CD4-positive, alpha-beta memory T cell (primary cell): ENCODE results near the gene ZNF45. TPM values are rescaled to one million over a fixed set of nuclear protein-coding genes. Genes with fewer than 3 reads are reported as not detected.
"Not testable (repeated sequence)": the region's sequence is repeated elsewhere in the genome, so short reads cannot be mapped to it uniquely, and the experiment has no call there.

Experiments used
- CTCF ChIA-PET: fragments of 350-600 bp; sonication (Branson Sonifier 250); formaldehyde crosslinking; loops from one replicate; lab custom pipeline; 2021; ENCODE audit warnings: inconsistent platforms; ENCODE audit not compliant: partially characterized antibody; lab: Charles Lee
- POLR2A ChIA-PET: fragments of 350-600 bp; sonication (Branson Sonifier 250); formaldehyde crosslinking; loops from one replicate; lab custom pipeline; 2021; ENCODE audit not compliant: partially characterized antibody; lab: Charles Lee
- DNase-seq, 5 donors: peaks; one replicate each; pipeline versions ENCODE4 v3.0.0 to v3.0.0-alpha.2; 2020 to 2022; ENCODE audit warnings: mixed read lengths in 1 of 5
- H3K27ac ChIP-seq: one replicate; pipeline ENCODE4 v1.7.0; 2013; ENCODE audit warnings: low read depth, low read length
- H3K27me3 ChIP-seq: 2 replicates; pipeline ENCODE4 v1.7.0; 2013; ENCODE audit warnings: mild to moderate bottlenecking, low read length, moderate library complexity; ENCODE audit not compliant: insufficient read depth
- H3K36me3 ChIP-seq: 2 replicates; pipeline ENCODE4 v1.7.0; 2013; ENCODE audit warnings: mild to moderate bottlenecking, low read length, moderate library complexity; ENCODE audit not compliant: insufficient read depth
- H3K4me1 ChIP-seq: 2 replicates; pipeline ENCODE4 v1.7.0; 2013; ENCODE audit warnings: mild to moderate bottlenecking, low read length, moderate library complexity; ENCODE audit not compliant: insufficient read depth
- H3K4me3 ChIP-seq, 2 donors: one replicate each; pipeline ENCODE4 v1.7.0; 2013; ENCODE audit warnings: low read length in 2 of 2, mild to moderate bottlenecking in 1 of 2
- H3K9me3 ChIP-seq, 2 donors: one replicate each; pipeline ENCODE4 v1.7.0; 2013; ENCODE audit warnings: low read length in 2 of 2, control low read depth in 1 of 2; ENCODE audit not compliant: control insufficient read depth in 1 of 2
- H3K27ac Mint-ChIP-seq, 7 donors: one replicate each; pipeline ENCODE4 v1.8.0; 2020 to 2021; ENCODE audit warnings: mixed read lengths in 7 of 7, mild to moderate bottlenecking in 6 of 7, inconsistent platforms in 3 of 7, moderate library complexity in 3 of 7
- H3K27me3 Mint-ChIP-seq, 2 donors: one replicate each; pipeline ENCODE4 v1.8.0; 2020 to 2021; ENCODE audit warnings: mixed read lengths in 2 of 2
- H3K36me3 Mint-ChIP-seq, 2 donors: one replicate each; pipeline ENCODE4 v1.8.0; 2020 to 2021; ENCODE audit warnings: mixed read lengths in 2 of 2, inconsistent platforms in 1 of 2, mild to moderate bottlenecking in 1 of 2
- H3K4me1 Mint-ChIP-seq, 4 donors: one replicate each; pipeline ENCODE4 v1.8.0; 2020 to 2021; ENCODE audit warnings: mixed read lengths in 4 of 4, mild to moderate bottlenecking in 1 of 4
- H3K4me3 Mint-ChIP-seq, 8 donors: one replicate each; pipeline ENCODE4 v1.8.0; 2020 to 2021; ENCODE audit warnings: mixed read lengths in 8 of 8, mild to moderate bottlenecking in 7 of 8, moderate library complexity in 6 of 8, inconsistent platforms in 3 of 8
- H3K9me3 Mint-ChIP-seq, 8 donors: one replicate each; pipeline ENCODE4 v1.8.0; 2020 to 2021; ENCODE audit warnings: mixed read lengths in 8 of 8, mild to moderate bottlenecking in 5 of 8, inconsistent platforms in 3 of 8, moderate library complexity in 1 of 8
- intact Hi-C: fragments of 100-400 bp; cut with micrococcal nuclease; formaldehyde crosslinking; loops from one replicate; pipeline ENCODE4 v1.15.1; 2023
- polyA plus RNA-seq, 2 donors: library from polyadenylated mRNA; unstranded; fragments of 300-500 nt; fragmentation: Illumina TruSeq; gene quantifications; one replicate each; pipeline ENCODE4 v1.2.3, GENCODE V29; 2021
- total RNA-seq, 2 experiments: library from RNA; stranded (reverse); gene quantifications; one replicate each; pipeline ENCODE4 v1.2.3, GENCODE V29; 2021

ZNF45 gene
- total and polyA plus RNA-seq, 4 experiments from 2014 or later = 9.4 to 29.6 (median 19.0) TPM

DNA sequence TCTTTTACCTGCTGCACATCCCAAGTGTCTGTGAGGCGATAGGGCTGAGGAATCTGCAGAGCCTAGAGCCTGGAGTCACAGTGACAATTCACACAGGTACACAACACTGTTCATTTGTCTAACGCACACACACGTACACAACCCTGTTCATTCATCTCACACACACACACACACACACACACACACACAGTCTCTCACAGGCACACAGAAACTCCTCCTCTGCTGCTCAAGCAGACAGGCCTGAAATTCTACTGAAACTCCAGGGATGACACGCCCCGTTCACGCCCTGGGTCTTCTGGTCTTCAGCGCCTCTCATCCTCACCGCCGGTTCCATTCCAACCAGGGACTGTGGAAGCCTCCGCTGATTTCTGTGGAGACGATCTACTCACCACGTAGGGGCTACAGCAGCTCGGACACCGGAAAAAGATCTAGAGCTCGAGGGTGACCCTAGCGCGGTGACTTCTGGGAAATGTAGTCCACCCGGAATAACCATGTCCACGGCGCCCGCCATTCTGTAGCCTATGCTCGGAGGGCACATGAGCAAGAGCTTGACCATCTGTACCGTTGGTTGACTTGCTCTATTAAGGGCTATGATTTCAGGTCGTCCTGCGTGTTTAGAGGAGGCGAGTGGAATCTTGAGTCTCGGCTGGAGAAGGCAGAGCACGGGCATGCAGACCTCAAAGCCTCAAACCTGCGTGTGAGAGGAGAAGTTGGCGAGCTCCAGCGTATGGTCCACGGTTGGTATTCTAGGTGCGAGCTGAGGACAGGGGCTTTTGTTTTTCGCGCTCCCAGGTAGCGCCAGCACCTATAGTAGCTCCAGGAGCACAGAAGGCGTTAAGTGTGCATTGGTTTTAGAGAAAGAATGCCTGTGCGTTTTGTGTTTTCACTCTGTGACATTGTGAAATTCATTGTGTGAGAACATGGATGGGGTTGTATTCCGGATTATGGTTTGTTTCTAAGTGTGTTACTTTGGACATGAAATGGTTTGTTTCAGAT is 33.4 kb downstream of the ZNF45 start:
- CTCF ChIA-PET = no interaction called here

DNA sequence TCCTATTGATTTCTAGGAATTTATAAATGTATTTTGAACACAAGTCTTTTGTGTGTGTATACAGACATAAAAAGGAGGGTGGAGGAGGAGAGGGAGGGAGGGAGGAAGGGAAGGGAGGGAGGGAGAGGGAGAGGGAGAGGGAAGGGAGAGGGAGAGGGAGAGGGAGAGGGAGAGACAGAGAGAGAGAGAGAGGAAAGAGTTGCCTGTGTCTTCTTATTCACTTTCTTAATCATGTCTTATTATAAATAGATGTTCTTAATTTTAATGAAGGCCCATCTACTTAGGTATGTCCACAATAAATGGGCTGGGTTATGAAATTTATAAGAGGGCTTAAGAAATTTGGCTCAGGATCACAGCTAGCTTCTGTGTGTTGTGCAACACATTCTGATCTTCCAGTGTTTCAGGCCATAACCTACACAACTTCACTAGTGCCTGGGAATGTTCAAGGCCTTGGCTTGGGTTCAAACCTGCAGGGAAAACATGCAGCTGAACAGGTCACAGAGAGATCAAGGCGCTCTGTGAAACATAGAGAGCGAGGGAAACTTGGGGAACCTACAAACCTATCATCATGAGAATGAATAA is 39.3 kb downstream of the ZNF45 start:
- intact Hi-C loops = no loop called here
- H3K4me1 Mint-ChIP-seq = peaks cover 0 to 3% (median under 1%) of the 10 kb centered on the region in 4 donors
- H3K4me3 Mint-ChIP-seq = no peak overlapping the region
- Histone ChIP-seq H3K27ac (no peak overlapping the region), H3K4me1 (peaks cover under 1% of the 10 kb centered on the region), H3K27me3 (no peaks in the 10 kb centered on the region), H3K36me3 (no peaks in the 10 kb centered on the region), H3K9me3 (peaks cover 0 to 11% of the 10 kb centered on the region in 2 donors), H3K4me3 (no peak overlapping the region)
- no peaks in the 10 kb centered on the region for H3K27me3 Mint-ChIP-seq
- H3K36me3 Mint-ChIP-seq = peaks cover 53 to 54% of the 10 kb centered on the region in 2 donors
- DNase-seq = no peak
- POLR2A ChIA-PET = no interaction called here
- H3K9me3 Mint-ChIP-seq = peaks cover 2 to 85% (median 65%) of the 10 kb centered on the region in 8 donors
- CTCF ChIA-PET = no interaction called here
- H3K27ac Mint-ChIP-seq = no peak overlapping the region

More for the DNA sequence above, 33.4 kb downstream of the ZNF45 start:
- peaks cover 0 to 1% of the 10 kb centered on the region in 2 donors for H3K27me3 Mint-ChIP-seq
- POLR2A ChIA-PET = interaction anchor here (1.2 kb wide), 1 partner anchor 34 kb away, joined by 9 read pairs; the partner anchor contains the start of gene ZNF45
- H3K4me1 Mint-ChIP-seq = peaks cover 10 to 17% (median 13%) of the 10 kb centered on the region in 4 donors
- H3K27ac ChIP-seq = peak overlapping the region; percentile 19
- peak overlapping the region in 6 of 7 donors; percentile 64 to 89 (median 82) for H3K27ac Mint-ChIP-seq
- intact Hi-C loops = no loop called here
- H3K9me3 ChIP-seq = no peaks in the 10 kb centered on the region
- peak overlapping the region; percentile 88 to 93 (median 91) for H3K4me3 Mint-ChIP-seq
- no peaks in the 10 kb centered on the region for H3K36me3 ChIP-seq
- peaks cover 67 to 72% of the 10 kb centered on the region in 2 donors for H3K36me3 Mint-ChIP-seq
- peak overlapping the region; percentile 67 to 80 for H3K4me3 ChIP-seq
- peak; percentile 32 to 52 (median 49) for DNase-seq
- peaks cover 6 to 93% (median 73%) of the 10 kb centered on the region in 8 donors for H3K9me3 Mint-ChIP-seq
- peaks cover 10% of the 10 kb centered on the region for H3K4me1 ChIP-seq
- H3K27me3 ChIP-seq = no peaks in the 10 kb centered on the region

DNA sequence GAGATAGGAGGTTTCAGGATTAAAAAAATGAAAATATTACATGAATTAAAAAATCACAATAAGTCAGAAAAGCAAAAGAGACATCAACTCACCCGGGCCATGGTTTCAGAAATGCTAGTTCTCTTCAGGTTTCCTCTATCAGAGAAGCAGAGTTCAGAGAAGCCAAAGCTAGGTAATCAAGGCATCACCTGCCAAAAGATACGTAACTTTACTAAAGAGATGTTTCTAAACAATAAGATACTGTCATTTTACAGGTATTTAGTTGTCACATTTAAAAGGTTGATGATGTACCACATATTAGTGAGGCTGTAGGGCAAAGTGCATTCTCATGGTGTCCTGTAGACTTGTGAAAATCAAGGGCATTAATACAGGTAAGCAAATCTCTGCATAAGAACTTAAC is 51.2 kb downstream of the ZNF45 start, which contains the start of gene ZNF404:
ZNF404 (minus strand) TSS at position 101 of the 400 bp plus-strand sequence.
- DNase-seq = no peak
- intact Hi-C loops = no loop called here
- Histone ChIP-seq H3K9me3 (peaks cover 0 to 14% of the 10 kb centered on the region in 2 donors), H3K4me1 (no peaks in the 10 kb centered on the region), H3K36me3 (no peaks in the 10 kb centered on the region), H3K4me3 (no peak within 1 kb of the TSS), H3K27me3 (no peaks in the 10 kb centered on the region), H3K27ac (no peak within 1 kb of the TSS)
- peaks cover 7 to 99% (median 85%) of the 10 kb centered on the region in 8 donors for H3K9me3 Mint-ChIP-seq
- no peak within 1 kb of the TSS for H3K27ac Mint-ChIP-seq
- H3K27me3 Mint-ChIP-seq = no peaks in the 10 kb centered on the region
- CTCF ChIA-PET = no interaction called here
- POLR2A ChIA-PET = no interaction called here
- no peaks in the 10 kb centered on the region for H3K4me1 Mint-ChIP-seq
- H3K36me3 Mint-ChIP-seq = peaks cover 51 to 57% of the 10 kb centered on the region in 2 donors
- H3K4me3 Mint-ChIP-seq = no peak within 1 kb of the TSS

DNA sequence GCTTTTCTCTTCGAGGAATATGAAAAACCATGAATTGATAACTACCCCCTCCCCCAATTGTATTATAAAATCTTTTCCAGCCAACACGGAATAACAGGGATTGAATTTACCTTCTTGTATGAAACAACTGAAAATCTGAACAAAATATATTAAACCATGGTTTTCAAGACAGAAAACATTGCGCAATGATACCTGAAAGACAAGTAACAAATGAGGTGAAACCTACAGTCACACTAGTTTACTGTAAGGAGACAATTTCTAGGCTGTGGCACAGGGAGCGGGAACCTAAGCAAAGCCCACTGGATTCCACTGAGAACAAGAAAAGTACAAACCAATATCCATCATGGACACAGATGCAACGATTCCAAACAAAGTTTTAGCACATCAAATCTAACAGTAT is 54.6 kb downstream of the ZNF45 start:
- intact Hi-C loops = no loop called here
- Mint-ChIP-seq H3K27me3 (no peaks in the 10 kb centered on the region), H3K9me3 (peaks cover 7 to 87% (median 79%) of the 10 kb centered on the region in 8 donors), H3K4me1 (no peaks in the 10 kb centered on the region), H3K27ac (no peak overlapping the region), H3K36me3 (peaks cover 48 to 67% of the 10 kb centered on the region in 2 donors), H3K4me3 (no peak overlapping the region)
- ChIA-PET CTCF (no interaction called here), POLR2A (no interaction called here)
- no peaks in the 10 kb centered on the region for H3K4me1 ChIP-seq
- no peak overlapping the region for H3K4me3 ChIP-seq
- no peak for DNase-seq
- H3K27me3 ChIP-seq = no peaks in the 10 kb centered on the region
- no peak overlapping the region for H3K27ac ChIP-seq
- H3K36me3 ChIP-seq = no peaks in the 10 kb centered on the region
- peaks cover 0 to 24% of the 10 kb centered on the region in 2 donors for H3K9me3 ChIP-seq

DNA sequence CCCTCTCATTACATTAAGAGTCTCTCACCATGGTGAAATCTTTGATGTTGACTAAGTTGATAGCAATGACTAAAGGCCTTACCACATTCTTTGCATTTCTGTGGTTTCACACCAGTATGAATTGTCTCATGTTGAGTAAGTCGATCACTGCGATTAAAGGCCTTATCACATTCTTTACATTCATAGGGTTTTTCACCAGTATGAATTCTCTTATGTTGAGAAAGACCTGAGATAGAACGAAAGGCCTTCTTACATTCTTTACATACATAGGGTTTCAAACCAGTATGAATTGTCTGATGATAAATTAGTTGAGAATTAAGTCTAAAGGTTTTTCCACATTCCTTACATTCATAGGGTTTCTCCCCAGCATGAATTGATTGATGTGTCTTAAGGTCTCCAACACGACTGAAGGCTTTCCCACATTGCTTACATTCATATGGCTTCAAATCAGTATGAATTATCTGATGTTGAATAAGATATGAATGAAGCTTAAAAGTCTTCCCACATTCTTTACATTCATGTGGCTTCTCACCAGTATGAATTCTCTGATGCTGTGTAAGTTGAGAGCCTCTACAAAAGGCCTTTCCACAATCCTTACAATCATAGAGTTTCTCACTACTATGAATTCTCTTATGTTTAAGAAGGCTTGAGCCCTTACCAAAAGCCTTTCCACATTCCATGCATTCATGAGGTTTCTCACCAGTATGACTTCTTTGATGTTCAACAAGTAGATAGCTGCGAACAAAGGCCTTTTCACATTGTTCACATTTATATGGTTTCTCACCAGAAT is 62.3 kb downstream of the ZNF45 start:
- Mint-ChIP-seq H3K36me3 (peaks cover 37 to 39% of the 10 kb centered on the region in 2 donors), H3K4me1 (no peaks in the 10 kb centered on the region), H3K27ac (no peak overlapping the region), H3K4me3 (no peak overlapping the region), H3K9me3 (peaks cover 2 to 82% (median 71%) of the 10 kb centered on the region in 8 donors), H3K27me3 (no peaks in the 10 kb centered on the region)
- intact Hi-C loops = no loop called here
- Histone ChIP-seq H3K4me1 (no peaks in the 10 kb centered on the region), H3K36me3 (no peaks in the 10 kb centered on the region), H3K27me3 (no peaks in the 10 kb centered on the region), H3K4me3 (no peak overlapping the region), H3K9me3 (peaks cover 0 to 43% of the 10 kb centered on the region in 2 donors), H3K27ac (no peak overlapping the region)
- ChIA-PET CTCF (no interaction called here), POLR2A (no interaction called here)
- no peak for DNase-seq

DNA sequence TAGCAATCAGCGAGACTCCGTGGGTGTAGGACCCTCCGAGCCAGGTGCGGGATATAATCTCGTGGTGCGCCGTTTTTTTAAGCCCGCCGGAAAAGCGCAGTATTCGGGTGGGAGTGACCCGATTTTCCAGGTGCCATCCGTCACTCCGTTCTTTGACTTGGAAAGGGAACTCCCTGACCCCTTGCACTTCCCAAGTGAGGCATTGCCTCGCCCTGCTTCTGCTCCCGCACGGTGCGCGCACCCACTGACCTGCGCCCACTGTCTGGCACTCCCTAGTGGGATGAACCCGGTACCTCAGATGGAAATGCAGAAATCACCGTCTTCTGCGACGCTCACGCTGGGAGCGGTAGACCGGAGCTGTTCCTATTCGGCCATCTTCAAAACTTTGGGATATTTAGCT is 68.2 kb downstream of the ZNF45 start:
- H3K27ac Mint-ChIP-seq, H3K4me3 ChIP-seq, intact Hi-C loops, H3K36me3 ChIP-seq, DNase-seq, H3K4me1 ChIP-seq, H3K27me3 Mint-ChIP-seq, CTCF ChIA-PET, H3K4me3 Mint-ChIP-seq, POLR2A ChIA-PET, H3K4me1 Mint-ChIP-seq, H3K27me3 ChIP-seq, H3K27ac ChIP-seq: not testable (repeated sequence)
- Mint-ChIP-seq H3K9me3 (peaks cover 0 to 65% (median 53%) of the 10 kb centered on the region in 8 donors), H3K36me3 (peaks cover 6 to 15% of the 10 kb centered on the region in 2 donors)
- H3K9me3 ChIP-seq = peaks cover 0 to 29% of the 10 kb centered on the region in 2 donors
